ENCODE results near the gene PELI2. TPM values are rescaled to one million over a fixed set of nuclear protein-coding genes. Genes with fewer than 3 reads are reported as not detected.

Gene PELI2
- total RNA-seq, 1 experiment from 2014 or later = 2.2 TPM

- peak; percentile 3 for DNase-seq (ENCODE audit: low read depth)
Measured at GRCh38 chr14:56299306-56299984, 181.2 kb downstream of the PELI2 start.

- peak; percentile 89 for DNase-seq (ENCODE audit: low read depth)
Measured at GRCh38 chr14:56300495-56300894, 182.3 kb downstream of the PELI2 start.

- no peak for DNase-seq (ENCODE audit: low read depth)
Measured at GRCh38 chr14:56304456-56304855, 186.2 kb downstream of the PELI2 start.

- DNase-seq (ENCODE audit: low read depth) = no peak
Measured at GRCh38 chr14:56309198-56309597, 191.0 kb downstream of the PELI2 start.

DNA sequence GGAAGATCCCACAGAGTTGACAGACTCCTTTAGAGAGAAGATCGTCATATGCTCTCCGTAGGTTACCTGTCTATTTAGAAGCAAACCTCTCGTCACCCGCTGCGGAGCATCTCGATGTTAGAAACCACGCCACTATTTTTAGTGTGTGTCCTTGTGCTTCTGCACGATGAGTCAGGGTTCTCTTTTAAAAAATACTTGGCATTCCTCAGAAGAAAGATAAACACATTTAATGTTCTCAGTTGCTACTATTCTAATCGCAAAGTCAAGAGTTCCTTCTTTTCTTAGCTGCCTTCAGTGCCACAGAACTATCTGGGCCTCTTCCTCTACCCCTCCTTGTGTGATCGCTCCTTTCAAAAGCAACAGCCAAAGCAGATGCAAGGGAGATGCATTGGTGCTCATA lies 192.4 kb downstream of the PELI2 start:
- DNase-seq (ENCODE audit: low read depth) = peak; percentile 64

DNA sequence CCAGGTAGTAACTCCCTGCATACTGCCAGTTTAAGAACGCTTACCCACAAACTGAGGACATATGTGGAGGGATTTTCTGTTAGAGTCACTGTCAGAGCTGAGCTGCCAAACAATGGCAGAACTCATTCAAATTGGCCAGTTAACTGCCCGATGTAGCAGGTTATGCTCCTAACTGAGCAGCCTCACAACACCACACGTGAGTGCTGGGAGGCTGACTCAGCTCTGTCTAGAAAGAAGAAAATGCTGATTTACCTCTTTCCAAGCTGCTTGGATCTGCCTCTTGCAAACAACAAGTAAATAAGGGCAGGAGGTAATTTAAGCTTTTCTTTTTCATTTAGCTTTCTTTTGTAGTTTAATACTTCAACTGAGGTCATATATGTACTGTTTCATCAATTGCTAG lies 195.6 kb downstream of the PELI2 start:
- no peak for DNase-seq (ENCODE audit: low read depth)

GRCh38 chr14:56318393-56319115 lies 200.3 kb downstream of the PELI2 start:
- DNase-seq (ENCODE audit: low read depth) = no peak

GRCh38 chr14:56321861-56322260 lies 203.7 kb downstream of the PELI2 start:
- no peak for DNase-seq (ENCODE audit: low read depth)

GRCh38 chr14:56322531-56322930 lies 204.3 kb downstream of the PELI2 start:
- no peak for DNase-seq (ENCODE audit: low read depth)

DNA sequence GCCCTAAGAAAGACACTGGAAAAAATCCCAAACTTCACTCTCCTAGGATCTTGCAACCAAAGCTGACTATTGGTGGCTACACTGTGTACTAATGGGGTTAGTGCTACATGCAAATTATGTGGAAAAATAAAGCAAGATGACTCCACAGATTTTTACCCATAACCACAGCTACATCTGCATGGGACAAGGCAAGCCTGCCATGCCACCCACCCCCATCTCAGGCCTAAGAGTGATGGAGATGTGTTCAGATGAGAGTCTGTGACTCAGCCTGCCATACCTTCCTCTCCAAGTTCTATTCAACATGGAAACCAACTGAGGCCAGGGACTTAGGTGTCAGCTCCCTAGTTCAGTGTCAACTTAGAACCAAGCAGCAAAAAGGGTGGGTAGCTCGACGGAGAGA lies 206.2 kb downstream of the PELI2 start:
- no peak for DNase-seq (ENCODE audit: low read depth)

DNA sequence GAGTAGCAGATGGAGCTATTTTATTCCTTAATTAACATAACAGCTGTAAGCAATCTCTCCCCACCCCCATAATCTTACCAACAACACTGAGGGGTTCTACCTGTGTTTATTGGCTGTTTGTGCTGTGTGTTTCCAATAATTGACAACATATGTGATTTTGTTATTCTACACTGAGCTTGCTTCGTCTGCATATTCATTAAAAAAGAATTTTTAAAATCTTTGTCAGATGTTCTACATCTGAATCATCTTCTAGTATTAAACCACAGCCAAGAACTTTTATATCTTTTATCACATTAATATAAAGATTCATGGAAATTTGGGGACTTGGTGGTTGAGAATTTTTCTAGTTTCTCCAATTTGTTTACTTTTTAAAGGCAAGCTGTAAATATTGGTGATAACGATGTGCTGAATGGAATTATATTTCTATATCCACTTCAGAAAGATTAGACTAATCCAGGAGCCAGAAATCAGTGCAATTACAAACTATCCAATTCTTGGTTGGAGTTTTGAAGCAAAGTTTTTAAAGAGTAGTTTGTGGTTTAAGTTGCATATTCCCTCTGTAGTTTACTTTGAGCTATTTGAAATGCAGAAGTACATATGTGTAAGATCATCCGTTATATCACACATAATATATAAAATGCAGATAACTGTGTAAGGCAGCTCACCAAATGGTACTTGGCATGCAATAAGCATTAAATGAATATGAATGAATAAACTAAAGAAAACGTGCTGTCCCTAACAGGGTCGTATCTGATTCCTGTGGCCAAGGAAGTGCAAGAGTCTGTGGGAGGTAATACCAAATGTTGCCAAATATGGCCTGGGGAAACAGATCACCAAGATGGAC lies 206.9 kb downstream of the PELI2 start:
- DNase-seq (ENCODE audit: low read depth) = peak; percentile 21

- DNase-seq (ENCODE audit: low read depth) = no peak
Measured at GRCh38 chr14:56328021-56328420, 209.8 kb downstream of the PELI2 start.

- DNase-seq (ENCODE audit: low read depth) = peak; percentile 29
Measured at GRCh38 chr14:56331592-56332216, 213.5 kb downstream of the PELI2 start.

DNA sequence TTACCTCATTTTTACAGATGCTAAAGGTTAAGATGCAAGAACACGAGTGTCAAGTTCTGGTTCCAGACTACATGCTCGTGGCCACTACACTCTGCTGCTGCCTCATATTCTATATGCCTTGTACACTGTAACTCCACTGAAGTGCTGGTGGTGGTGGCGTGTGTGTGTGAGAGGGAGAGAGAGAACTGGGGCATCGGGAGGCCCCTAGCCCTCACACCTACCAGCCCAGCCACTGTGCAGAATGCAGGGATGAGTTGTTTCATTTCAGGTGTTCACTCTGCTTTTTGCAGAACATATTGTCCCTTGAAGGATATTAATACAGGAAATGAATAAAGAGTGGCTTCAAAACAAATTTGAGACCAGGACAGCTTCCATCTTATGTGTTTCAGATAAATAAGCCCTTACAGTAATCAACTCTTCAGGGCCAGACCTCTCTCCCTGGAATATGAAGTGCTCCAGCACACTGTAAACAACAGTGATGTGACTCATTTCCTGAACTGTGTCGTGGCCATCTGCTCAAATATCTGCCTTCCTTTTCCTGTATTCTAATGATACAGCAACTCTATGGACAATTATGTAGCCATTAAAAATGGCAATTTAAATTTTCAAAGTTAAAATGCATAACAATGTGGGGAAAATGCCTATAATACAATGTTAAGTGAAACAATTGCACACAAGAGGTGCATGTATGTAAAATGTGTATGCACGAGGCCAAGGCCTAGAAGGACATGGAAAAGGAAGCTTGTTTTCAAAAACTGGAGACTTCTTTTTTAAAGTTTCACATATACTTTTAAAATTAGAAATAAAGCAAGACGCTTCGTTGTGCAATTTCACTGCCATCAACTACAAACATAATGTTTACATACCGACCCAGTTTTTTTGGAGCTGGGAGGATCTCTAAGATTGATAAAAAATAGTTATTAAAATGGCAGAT lies 215.4 kb downstream of the PELI2 start:
- peak; percentile 83 for DNase-seq (ENCODE audit: low read depth)

GRCh38 chr14:56334458-56334857 lies 216.2 kb downstream of the PELI2 start:
- DNase-seq (ENCODE audit: low read depth) = peak; percentile 44

DNA sequence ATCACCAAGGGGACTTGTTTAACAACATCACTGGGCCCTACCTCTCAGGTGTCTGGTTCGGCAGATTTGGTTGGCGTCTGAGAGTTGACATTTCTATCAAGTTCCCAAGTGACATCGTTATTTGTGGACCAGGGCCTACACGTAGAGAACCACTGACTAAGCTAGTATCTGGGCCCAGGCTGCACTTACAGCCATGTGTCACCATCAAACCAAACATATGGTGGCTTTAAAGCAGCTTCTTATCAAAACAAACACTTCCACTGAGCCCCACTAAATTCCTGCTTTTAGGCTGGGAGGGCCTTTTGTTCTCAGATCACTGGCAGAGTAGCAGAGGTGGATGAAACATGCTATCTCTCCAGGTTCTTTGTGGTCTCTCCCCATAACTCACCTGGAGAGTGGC lies 220.5 kb downstream of the PELI2 start:
- DNase-seq (ENCODE audit: low read depth) = no peak

- peak; percentile 95 for DNase-seq (ENCODE audit: low read depth)
Measured at GRCh38 chr14:56339855-56340701, 221.9 kb downstream of the PELI2 start.

GRCh38 chr14:56340932-56341331 lies 222.7 kb downstream of the PELI2 start:
- DNase-seq (ENCODE audit: low read depth) = no peak

DNA sequence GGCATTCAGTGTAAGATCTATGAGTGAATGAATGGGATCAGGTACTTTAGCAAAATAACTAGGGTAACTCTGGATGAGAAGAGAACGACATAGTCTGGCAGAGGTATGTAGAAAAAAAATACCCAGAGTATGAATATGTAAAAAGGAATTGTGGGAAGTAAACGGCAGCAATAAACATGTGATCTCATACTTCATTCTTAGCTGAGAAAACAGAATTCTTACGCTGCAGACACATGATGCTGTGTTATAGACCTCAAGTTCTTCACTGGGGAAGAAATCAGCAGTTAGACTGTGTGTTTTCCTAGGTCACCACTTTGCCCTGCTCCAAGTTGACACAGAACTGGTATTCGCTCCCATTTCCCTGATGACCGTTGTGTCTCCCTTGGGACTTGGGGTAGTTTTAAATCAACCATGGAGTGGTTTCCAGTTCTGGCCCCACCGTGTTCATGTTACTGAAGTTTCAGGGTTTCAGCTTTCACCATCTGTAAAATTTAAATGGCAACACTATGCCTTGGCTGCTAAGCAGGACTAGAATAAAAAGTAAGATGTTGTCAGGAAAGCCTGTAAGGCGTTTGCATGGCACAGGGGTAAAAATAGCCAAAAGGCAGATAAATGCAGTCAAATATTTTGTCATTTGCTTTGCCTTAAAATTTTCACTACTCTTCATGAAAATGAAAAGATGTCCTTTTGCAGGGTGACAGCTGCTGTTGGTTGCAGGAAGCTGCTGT lies 223.7 kb downstream of the PELI2 start:
- DNase-seq (ENCODE audit: low read depth) = no peak

Measured in LHCN-M2 (cell line).